ENCODE measurements around the gene B3GAT2.

DNA sequence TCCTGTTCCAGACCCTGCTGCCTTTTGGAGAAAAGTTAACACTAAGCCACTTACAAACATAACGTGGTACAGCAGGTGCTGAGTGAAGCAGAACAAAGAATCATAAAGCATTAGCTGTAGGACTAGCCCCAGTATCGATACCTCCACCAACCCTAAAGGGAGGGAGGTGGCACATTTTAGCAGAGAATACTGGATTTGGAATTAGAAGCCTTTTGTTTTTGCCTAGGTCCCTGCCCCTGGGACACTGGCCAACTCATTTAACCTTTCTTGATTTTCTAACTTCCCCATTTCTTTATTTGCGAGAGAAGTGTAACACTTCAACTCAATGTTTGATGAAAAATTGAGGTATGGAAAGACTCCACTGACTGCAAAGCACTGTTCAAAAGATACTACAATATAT, 93.5 kb downstream of the B3GAT2 start:
- TF ChIP-seq, protein P1, sequence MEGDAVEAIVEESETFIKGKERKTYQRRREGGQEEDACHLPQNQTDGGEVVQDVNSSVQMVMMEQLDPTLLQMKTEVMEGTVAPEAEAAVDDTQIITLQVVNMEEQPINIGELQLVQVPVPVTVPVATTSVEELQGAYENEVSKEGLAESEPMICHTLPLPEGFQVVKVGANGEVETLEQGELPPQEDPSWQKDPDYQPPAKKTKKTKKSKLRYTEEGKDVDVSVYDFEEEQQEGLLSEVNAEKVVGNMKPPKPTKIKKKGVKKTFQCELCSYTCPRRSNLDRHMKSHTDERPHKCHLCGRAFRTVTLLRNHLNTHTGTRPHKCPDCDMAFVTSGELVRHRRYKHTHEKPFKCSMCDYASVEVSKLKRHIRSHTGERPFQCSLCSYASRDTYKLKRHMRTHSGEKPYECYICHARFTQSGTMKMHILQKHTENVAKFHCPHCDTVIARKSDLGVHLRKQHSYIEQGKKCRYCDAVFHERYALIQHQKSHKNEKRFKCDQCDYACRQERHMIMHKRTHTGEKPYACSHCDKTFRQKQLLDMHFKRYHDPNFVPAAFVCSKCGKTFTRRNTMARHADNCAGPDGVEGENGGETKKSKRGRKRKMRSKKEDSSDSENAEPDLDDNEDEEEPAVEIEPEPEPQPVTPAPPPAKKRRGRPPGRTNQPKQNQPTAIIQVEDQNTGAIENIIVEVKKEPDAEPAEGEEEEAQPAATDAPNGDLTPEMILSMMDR (IDR thresholded peaks at IDR 0.05), result no peak
- TF ChIP-seq POLR2A (IDR thresholded peaks at IDR 0.05), result no peak
